VCaP (cell line): ENCODE results near the gene DUSP8.

Experiments
- H3K27ac ChIP-seq: fragments of 450-650 bp; 2 replicates; pipeline ENCODE4 v1.5.1; 2017
- TF ChIP-seq, protein P1 (sequence below): fragments of 450-650 bp; conservative IDR thresholded peaks from 2 replicates; pipeline ENCODE4 v1.5.1; 2017; ENCODE audit warnings: mild to moderate bottlenecking, moderate library complexity

The DUSP8 gene

DNA sequence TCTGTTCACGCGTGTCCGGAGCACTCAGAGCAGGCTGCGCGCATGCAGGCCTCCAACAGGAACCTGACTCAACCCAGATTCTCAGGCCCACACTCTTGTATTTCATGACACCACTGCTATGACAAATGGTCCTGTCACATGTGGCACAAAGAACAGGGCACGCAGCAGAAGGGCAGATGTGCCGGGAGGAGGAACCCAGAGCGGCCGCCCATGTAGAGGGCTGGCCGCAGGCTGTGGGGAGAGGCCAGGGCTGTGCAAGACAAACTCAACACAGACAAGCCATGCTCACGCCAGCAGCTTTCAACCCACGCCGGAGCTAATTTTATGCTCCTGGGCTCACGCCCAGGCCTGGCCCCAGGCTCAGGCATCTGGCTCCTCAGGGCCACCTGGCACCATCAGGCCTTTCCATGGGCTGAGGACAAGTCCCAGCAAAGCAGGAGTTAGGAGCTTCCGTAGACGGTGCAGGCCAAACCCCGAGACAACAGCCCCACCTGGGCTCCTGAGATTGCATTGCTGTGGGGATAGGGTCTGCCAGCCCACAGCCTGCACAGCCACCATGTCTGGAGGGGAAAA, 40.0 kb downstream of the DUSP8 start:
- TF ChIP-seq, protein P1, sequence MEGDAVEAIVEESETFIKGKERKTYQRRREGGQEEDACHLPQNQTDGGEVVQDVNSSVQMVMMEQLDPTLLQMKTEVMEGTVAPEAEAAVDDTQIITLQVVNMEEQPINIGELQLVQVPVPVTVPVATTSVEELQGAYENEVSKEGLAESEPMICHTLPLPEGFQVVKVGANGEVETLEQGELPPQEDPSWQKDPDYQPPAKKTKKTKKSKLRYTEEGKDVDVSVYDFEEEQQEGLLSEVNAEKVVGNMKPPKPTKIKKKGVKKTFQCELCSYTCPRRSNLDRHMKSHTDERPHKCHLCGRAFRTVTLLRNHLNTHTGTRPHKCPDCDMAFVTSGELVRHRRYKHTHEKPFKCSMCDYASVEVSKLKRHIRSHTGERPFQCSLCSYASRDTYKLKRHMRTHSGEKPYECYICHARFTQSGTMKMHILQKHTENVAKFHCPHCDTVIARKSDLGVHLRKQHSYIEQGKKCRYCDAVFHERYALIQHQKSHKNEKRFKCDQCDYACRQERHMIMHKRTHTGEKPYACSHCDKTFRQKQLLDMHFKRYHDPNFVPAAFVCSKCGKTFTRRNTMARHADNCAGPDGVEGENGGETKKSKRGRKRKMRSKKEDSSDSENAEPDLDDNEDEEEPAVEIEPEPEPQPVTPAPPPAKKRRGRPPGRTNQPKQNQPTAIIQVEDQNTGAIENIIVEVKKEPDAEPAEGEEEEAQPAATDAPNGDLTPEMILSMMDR = no peak
- no peak overlapping the region for H3K27ac ChIP-seq

GRCh38 chr11:1531449-1532013, 40.5 kb downstream of the DUSP8 start:
- H3K27ac ChIP-seq = no peak overlapping the region
- TF ChIP-seq, protein P1 = no peak

DNA sequence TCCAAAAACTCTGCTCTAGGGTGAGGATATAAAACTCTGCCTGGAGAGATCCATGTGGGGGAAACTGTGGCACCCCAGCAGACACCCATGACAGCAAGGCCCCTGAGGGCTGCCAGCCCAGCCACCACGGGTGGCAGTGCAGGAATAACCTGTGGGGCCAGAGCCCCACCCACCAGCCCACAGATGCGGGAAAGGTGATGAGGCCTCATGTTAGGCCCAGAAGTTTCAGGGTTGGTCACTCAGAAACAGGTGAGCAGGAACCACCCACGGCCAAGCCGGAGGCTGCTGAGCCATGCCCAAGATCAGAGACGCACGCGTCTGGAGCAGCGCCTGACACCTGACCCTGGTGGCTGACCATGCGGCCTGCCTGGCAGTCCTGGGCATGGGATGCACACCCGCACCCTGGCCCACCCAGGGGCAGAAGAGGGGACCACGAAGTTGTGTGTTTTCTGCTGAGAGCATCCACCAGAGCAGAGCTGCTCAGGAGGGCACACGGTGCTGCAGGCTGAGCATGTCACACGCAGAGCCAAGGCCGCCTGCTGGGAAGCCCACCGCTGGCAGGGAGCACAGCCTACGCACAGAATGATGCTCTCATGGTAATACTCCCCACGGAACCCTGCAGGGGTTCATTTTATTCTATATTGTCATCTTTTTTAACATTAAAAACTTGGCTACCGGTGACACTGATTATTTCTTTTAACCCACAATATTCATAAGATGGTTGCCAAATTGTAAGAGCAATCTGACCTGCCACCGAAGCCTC, 41.2 kb downstream of the DUSP8 start:
- TF ChIP-seq, protein P1 = no peak
- H3K27ac ChIP-seq = no peak overlapping the region

GRCh38 chr11:1529774-1530173, 42.3 kb downstream of the DUSP8 start:
- H3K27ac ChIP-seq = no peak overlapping the region
- TF ChIP-seq, protein P1 = no peak

DNA sequence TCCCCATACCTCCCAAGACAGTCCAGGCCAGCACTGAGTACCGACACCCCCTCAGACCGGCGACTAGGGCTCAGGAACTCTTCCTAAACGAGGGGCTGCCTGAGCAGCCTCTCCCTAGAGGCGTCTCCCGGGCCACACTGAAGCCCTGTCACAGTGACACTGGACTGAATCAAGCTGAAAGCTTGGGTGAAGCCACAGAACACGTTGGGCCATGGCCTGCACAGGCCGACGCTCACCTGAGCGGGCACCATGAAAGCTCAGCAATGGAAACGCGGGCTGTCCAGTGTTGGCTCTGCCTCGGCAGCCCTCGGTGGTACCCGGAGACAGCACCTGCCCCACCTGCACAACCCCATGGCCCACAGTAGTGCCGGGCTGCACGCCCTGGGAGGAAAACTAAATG, 42.8 kb downstream of the DUSP8 start:
- H3K27ac ChIP-seq = no peak overlapping the region
- TF ChIP-seq, protein P1 = no peak

- no peak overlapping the region for H3K27ac ChIP-seq
- TF ChIP-seq, protein P1 = no peak
Observed at GRCh38 chr11:1528710-1529109, 43.4 kb downstream of the DUSP8 start.

DNA sequence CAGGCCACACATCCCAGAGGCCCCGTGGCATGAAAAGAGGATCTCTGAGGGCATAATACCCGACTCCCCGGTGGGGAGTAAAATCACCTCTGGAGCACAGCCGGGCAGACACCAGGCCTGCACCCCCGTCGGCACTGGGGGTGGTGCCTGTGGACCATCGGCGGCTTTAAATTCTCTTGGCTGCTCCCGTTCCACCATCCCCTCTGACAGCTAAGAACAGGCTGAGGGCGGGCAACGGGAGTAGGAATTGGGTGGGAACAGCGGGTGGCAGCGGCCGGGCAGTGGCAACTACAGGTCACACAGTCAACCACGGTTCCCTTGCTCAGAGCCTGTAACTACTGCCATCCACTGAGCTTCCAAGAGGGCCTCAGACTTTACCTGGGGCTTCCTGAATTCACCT, 45.3 kb downstream of the DUSP8 start:
- TF ChIP-seq, protein P1 = no peak
- no peak overlapping the region for H3K27ac ChIP-seq
